GM23338 (cell line): ENCODE measurements around the gene NFE2L1. TPM values are rescaled to one million over a fixed set of nuclear protein-coding genes. Genes with fewer than 3 reads are reported as not detected.
A peak's percentile ranks its signal among the peaks of the same experiment; 100 is the strongest.

Experiments
- ATAC-seq: fragments of 200-7000 bp; cut with Tn5 transposase; 3 replicates; pipeline ENCODE4 v1.9.1; 2020
- DNase-seq: peaks from one replicate; pipeline ENCODE4 v3.0.0-alpha.2; 2015; ENCODE audit warnings: low spot score
- H2AFZ ChIP-seq: fragments of 200-600 bp; sonication (generic); 2 replicates; pipeline ENCODE4 v1.8.0; 2016; ENCODE audit warnings: antibody characterized with exemption, mild to moderate bottlenecking, moderate library complexity
- H3F3A ChIP-seq: fragments of 200-600 bp; sonication (generic); replicated peaks from 2 replicates; pipeline ENCODE4 v1.8.0; 2017; ENCODE audit warnings: antibody characterized with exemption, mixed run types, low read depth
- H3K27ac ChIP-seq: fragments of 200-600 bp; sonication (generic); 2 replicates; pipeline ENCODE4 v1.6.1; 2016; ENCODE audit warnings: low read depth
- H3K27me3 ChIP-seq: fragments of 200-600 bp; sonication (generic); 2 replicates; pipeline ENCODE4 v1.8.0; 2016; ENCODE audit warnings: mild to moderate bottlenecking, mixed run types, moderate library complexity; ENCODE audit not compliant: insufficient read depth
- H3K36me3 ChIP-seq: fragments of 200-600 bp; sonication (generic); 2 replicates; pipeline ENCODE4 v1.8.0; 2016; ENCODE audit warnings: mild to moderate bottlenecking; ENCODE audit not compliant: insufficient read depth
- H3K4me1 ChIP-seq: fragments of 200-600 bp; sonication (generic); 2 replicates; pipeline ENCODE4 v1.8.0; 2016; ENCODE audit warnings: mild to moderate bottlenecking, moderate library complexity; ENCODE audit not compliant: insufficient read depth
- H3K4me2 ChIP-seq: fragments of 200-600 bp; sonication (generic); 2 replicates; pipeline ENCODE4 v1.7.1; 2017; ENCODE audit warnings: mixed run types
- H3K4me3 ChIP-seq: fragments of 200-600 bp; sonication (generic); 2 replicates; pipeline ENCODE4 v1.6.1; 2016; ENCODE audit warnings: mixed run types
- H3K79me2 ChIP-seq: fragments of 200-600 bp; sonication (generic); replicated peaks from 2 replicates; pipeline ENCODE4 v1.8.0; 2017; ENCODE audit warnings: mild to moderate bottlenecking; ENCODE audit not compliant: insufficient read depth
- H3K9me2 ChIP-seq: fragments of 200-600 bp; sonication (generic); 2 replicates; pipeline ENCODE4 v1.8.0; 2017; ENCODE audit not compliant: insufficient read depth
- H4K20me1 ChIP-seq: fragments of 200-600 bp; sonication (generic); replicated peaks from 2 replicates; pipeline ENCODE4 v1.8.0; 2017; ENCODE audit warnings: mild to moderate bottlenecking; ENCODE audit not compliant: insufficient read depth
- H3K27ac Mint-ChIP-seq: 2 replicates; pipeline ENCODE4 v1.8.0; 2020; ENCODE audit warnings: inconsistent platforms, mild to moderate bottlenecking, moderate library complexity, mixed read lengths
- H3K27me3 Mint-ChIP-seq: 3 replicates; pipeline ENCODE4 v1.8.0; 2022; ENCODE audit warnings: low read depth, mild to moderate bottlenecking, moderate library complexity, mixed read lengths, inconsistent platforms; ENCODE audit not compliant: insufficient read depth, poor library complexity
- H3K36me3 Mint-ChIP-seq: 3 replicates; pipeline ENCODE4 v1.8.0; 2021; ENCODE audit warnings: low read depth, mild to moderate bottlenecking, inconsistent platforms, moderate library complexity, mixed read lengths
- H3K4me1 Mint-ChIP-seq: 3 replicates; pipeline ENCODE4 v1.8.0; 2020; ENCODE audit warnings: mild to moderate bottlenecking, inconsistent platforms, mixed read lengths
- H3K4me3 Mint-ChIP-seq: 3 replicates; pipeline ENCODE4 v1.8.0; 2021; ENCODE audit warnings: moderate library complexity, mild to moderate bottlenecking, inconsistent platforms, mixed read lengths
- H3K9me3 Mint-ChIP-seq: 3 replicates; pipeline ENCODE4 v1.8.0; 2020; ENCODE audit warnings: moderate library complexity, mild to moderate bottlenecking, inconsistent platforms, mixed read lengths
- CREB1 ChIP-seq: fragments of 250-450 bp; sonication (Bioruptor Pico); IDR thresholded peaks from 2 replicates; pipeline ENCODE4 v1.5.0; 2020; ENCODE audit warnings: low read depth, mild to moderate bottlenecking, moderate library complexity
- ETS1 ChIP-seq: IDR thresholded peaks from 2 replicates; pipeline ENCODE4 v1.6.1; 2016; ENCODE audit warnings: antibody characterized with exemption
- EZH2phosphoT487 ChIP-seq: fragments of 200-600 bp; sonication (generic); IDR thresholded peaks from one replicate; pipeline ENCODE4 v1.8.1; 2018; ENCODE audit warnings: antibody characterized with exemption; ENCODE audit not compliant: unreplicated experiment
- JUNB ChIP-seq: IDR thresholded peaks from one replicate; pipeline ENCODE4 v1.6.1; 2016; ENCODE audit warnings: antibody characterized with exemption; ENCODE audit not compliant: unreplicated experiment
- NANOG ChIP-seq: IDR thresholded peaks from 2 replicates; pipeline ENCODE4 v1.6.1; 2016; ENCODE audit warnings: antibody characterized with exemption, borderline replicate concordance
- POLR2AphosphoS5 ChIP-seq: IDR thresholded peaks from 2 replicates; pipeline ENCODE4 v1.6.1; 2016; ENCODE audit warnings: antibody characterized with exemption, low read depth
- STAT1 ChIP-seq: IDR thresholded peaks from one replicate; pipeline ENCODE4 v1.6.1; 2016; ENCODE audit warnings: antibody characterized with exemption; ENCODE audit not compliant: unreplicated experiment
- ZNF114 ChIP-seq: fragments of 250-450 bp; sonication (Bioruptor Pico); IDR thresholded peaks from 2 replicates; pipeline ENCODE4 v1.5.0; 2020; ENCODE audit warnings: mild to moderate bottlenecking, moderate library complexity
- ZNF331 ChIP-seq: fragments of 250-450 bp; sonication (Bioruptor Pico); IDR thresholded peaks from 2 replicates; pipeline ENCODE4 v1.5.0; 2020; ENCODE audit warnings: low read depth, mild to moderate bottlenecking, moderate library complexity
- ZNF462 ChIP-seq: fragments of 250-450 bp; sonication (Bioruptor Pico); IDR thresholded peaks from 2 replicates; pipeline ENCODE4 v1.5.0; 2020; ENCODE audit warnings: mild to moderate bottlenecking, moderate library complexity
- polyA plus RNA-seq: library from polyadenylated mRNA; unstranded; fragments of >200 nt; fragmentation: Nextera tagmentation; extraction: Ambion mirVana; gene quantifications from 2 replicates; pipeline ENCODE4 v1.2.1, GENCODE V29; 2016
- total RNA-seq: library from RNA; depleted of rRNA; stranded (reverse); fragments of >200 nt; shearing (Covaris generic); gene quantifications from 2 replicates; pipeline ENCODE4 v1.2.3, GENCODE V29; 2014

Gene NFE2L1
- total and polyA plus RNA-seq, 2 experiments from 2014 or later: 39.9 to 138 TPM

GRCh38 chr17:48093341-48094045 is 45.3 kb downstream of the NFE2L1 start:
- Mint-ChIP-seq H3K36me3 (peaks cover 19% of the 10 kb centered on the region), H3K9me3 (no peaks in the 10 kb centered on the region), H3K27ac (no peak overlapping the region; the same call in 1 of the 2 replicates), H3K27me3 (peaks cover 2% of the 10 kb centered on the region), H3K4me1 (no peaks in the 10 kb centered on the region; the same call in 1 of the 3 replicates), H3K4me3 (no peak overlapping the region)
- H4K20me1 ChIP-seq: peaks cover 64% of the 10 kb centered on the region
- ATAC-seq (no peak), DNase-seq (no peak)
- no peaks in the 10 kb centered on the region for H3K4me1 ChIP-seq
- H3K4me2 ChIP-seq: no peak overlapping the region
- H3K27me3 ChIP-seq: no peaks in the 10 kb centered on the region
- no peak overlapping the region for H3K4me3 ChIP-seq
- peak overlapping the region; percentile 19; the same call in 1 of the 2 replicates for H3K27ac ChIP-seq
- no peaks in the 10 kb centered on the region; the same call in 1 of the 2 replicates for H3K36me3 ChIP-seq
- H3K79me2 ChIP-seq: peaks cover 98% of the 10 kb centered on the region
- H2AFZ ChIP-seq: no peak overlapping the region
- TF ChIP-seq POLR2AphosphoS5: no peak
- TF ChIP-seq ZNF331 (CRISPR knock-in tag): no peak
- no peak for TF ChIP-seq ETS1
- no peak for TF ChIP-seq JUNB
- no peak for TF ChIP-seq STAT1
- H3F3A ChIP-seq: 0 out of 2 replicates have a peak, but pooled peaks cover 6% of the 10 kb centered on the region
- no peaks in the 10 kb centered on the region for H3K9me2 ChIP-seq

- no peaks in the 10 kb centered on the region for H3K27me3 ChIP-seq
- no peak overlapping the region for H3K27ac Mint-ChIP-seq
- H2AFZ ChIP-seq: no peak overlapping the region
- no peak overlapping the region for H3K4me3 ChIP-seq
- peaks cover 56% of the 10 kb centered on the region for H4K20me1 ChIP-seq
- H3F3A ChIP-seq: peaks cover 6% of the 10 kb centered on the region; the same call in 1 of the 2 replicates
- H3K79me2 ChIP-seq: peaks cover 99% of the 10 kb centered on the region
- H3K36me3 ChIP-seq: no peaks in the 10 kb centered on the region; the same call in 1 of the 2 replicates
- DNase-seq: no peak
- H3K27ac ChIP-seq: 0 out of 2 replicates have a peak overlapping the region, but pooled peaks have one; percentile 50
- H3K4me1 Mint-ChIP-seq: peaks cover 3% of the 10 kb centered on the region
- H3K4me3 Mint-ChIP-seq: no peak overlapping the region
- no peak for TF ChIP-seq ZNF114 (CRISPR knock-in tag)
- TF ChIP-seq POLR2AphosphoS5: no peak
- TF ChIP-seq STAT1: no peak
- no peak for TF ChIP-seq EZH2phosphoT487
- TF ChIP-seq ZNF462: no peak
- TF ChIP-seq JUNB: no peak
- TF ChIP-seq NANOG: no peak
- no peak for TF ChIP-seq ETS1
- no peak for TF ChIP-seq CREB1 (CRISPR knock-in tag)
- H3K36me3 Mint-ChIP-seq: peaks cover 18% of the 10 kb centered on the region
- peaks cover 4% of the 10 kb centered on the region for H3K27me3 Mint-ChIP-seq
- no peak overlapping the region for H3K4me2 ChIP-seq
- H3K4me1 ChIP-seq: peaks cover 7% of the 10 kb centered on the region; the same call in 1 of the 2 replicates
- no peaks in the 10 kb centered on the region for H3K9me2 ChIP-seq
- H3K9me3 Mint-ChIP-seq: no peaks in the 10 kb centered on the region
- no peak for ATAC-seq
Observed at GRCh38 chr17:48095611-48096010, 47.5 kb downstream of the NFE2L1 start.
